MM.1S (cell line): ENCODE data around the gene FBXO22.

Experiments used
- DNase-seq: peaks from one replicate; pipeline ENCODE4 v3.0.0-alpha.2; 2015
- H2AFZ ChIP-seq: fragments of 300-600 bp; sonication (generic); 2 replicates; pipeline ENCODE4 v1.6.0; 2016; ENCODE audit warnings: antibody characterized with exemption, low read length
- H3F3A ChIP-seq: fragments of 300-600 bp; sonication (generic); 2 replicates; pipeline ENCODE4 v1.6.1; 2016; ENCODE audit warnings: mild to moderate bottlenecking, antibody characterized with exemption, low read length, moderate library complexity, mixed read lengths; ENCODE audit not compliant: insufficient read depth
- H3K27ac ChIP-seq: fragments of 300-600 bp; sonication (generic); 2 replicates; pipeline ENCODE4 v1.5.1; 2016; ENCODE audit warnings: mild to moderate bottlenecking, low read length
- H3K27me3 ChIP-seq: fragments of 300-600 bp; sonication (generic); replicated peaks from 2 replicates; pipeline ENCODE4 v1.6.0; 2016; ENCODE audit warnings: low read length; ENCODE audit not compliant: insufficient read depth
- H3K36me3 ChIP-seq: fragments of 300-600 bp; sonication (generic); replicated peaks from 2 replicates; pipeline ENCODE4 v1.6.1; 2016; ENCODE audit warnings: mild to moderate bottlenecking, low read length, mixed read lengths; ENCODE audit not compliant: insufficient read depth
- H3K4me1 ChIP-seq: fragments of 300-600 bp; sonication (generic); 2 replicates; pipeline ENCODE4 v1.6.1; 2016; ENCODE audit warnings: low read length, mixed read lengths
- H3K4me2 ChIP-seq: fragments of 300-600 bp; sonication (generic); 2 replicates; pipeline ENCODE4 v1.6.0; 2016; ENCODE audit warnings: low read depth, low read length
- H3K4me3 ChIP-seq: fragments of 300-600 bp; sonication (generic); 2 replicates; pipeline ENCODE4 v1.5.1; 2016; ENCODE audit warnings: low read length, mixed read lengths
- H3K79me2 ChIP-seq: fragments of 300-600 bp; sonication (generic); 2 replicates; pipeline ENCODE4 v1.6.1; 2016; ENCODE audit warnings: mixed run types, low read length, mixed read lengths
- H3K9ac ChIP-seq: fragments of 300-600 bp; sonication (generic); 2 replicates; pipeline ENCODE4 v1.6.1; 2016; ENCODE audit warnings: low read length, mixed read lengths
- H3K9me2 ChIP-seq: fragments of 300-600 bp; sonication (generic); replicated peaks from 2 replicates; pipeline ENCODE4 v1.6.1; 2016; ENCODE audit warnings: mild to moderate bottlenecking, low read length, mixed read lengths; ENCODE audit not compliant: insufficient read depth
- H3K9me3 ChIP-seq: fragments of 300-600 bp; sonication (generic); replicated peaks from 2 replicates; pipeline ENCODE4 v1.6.1; 2016; ENCODE audit warnings: mild to moderate bottlenecking, low read length, mixed read lengths; ENCODE audit not compliant: insufficient read depth
- H4K20me1 ChIP-seq: fragments of 300-600 bp; sonication (generic); 2 replicates; pipeline ENCODE4 v1.6.1; 2016; ENCODE audit warnings: mild to moderate bottlenecking, low read length, moderate library complexity, mixed read lengths; ENCODE audit not compliant: insufficient read depth
- CTCF ChIP-seq: fragments of 300-600 bp; sonication (generic); IDR thresholded peaks from 2 replicates; pipeline ENCODE4 v1.5.1; 2016; ENCODE audit warnings: antibody characterized with exemption, low read length, mixed read lengths
- EZH2 ChIP-seq: fragments of 300-600 bp; sonication (generic); optimal IDR thresholded peaks from 2 replicates; pipeline ENCODE3; 2017; ENCODE audit warnings: low read depth, mild to moderate bottlenecking, antibody characterized with exemption, low read length, mixed read lengths
- EZH2phosphoT487 ChIP-seq: fragments of 300-600 bp; sonication (generic); IDR thresholded peaks from 2 replicates; pipeline ENCODE4 v1.6.1; 2018; ENCODE audit warnings: antibody characterized with exemption, low read length

Gene FBXO22

GRCh38 chr15:75930866-75931265 lies 27.2 kb downstream of the FBXO22 start:
- H3K4me2 ChIP-seq = no peak overlapping the region
- H3K36me3 ChIP-seq = 0 out of 2 replicates have a peak, but pooled peaks cover 3% of the 10 kb centered on the region
- no peak for TF ChIP-seq EZH2phosphoT487
- TF ChIP-seq EZH2 = no peak
- no peak for TF ChIP-seq CTCF
- DNase-seq = no peak
- no peak overlapping the region for H2AFZ ChIP-seq
- H4K20me1 ChIP-seq = no peaks in the 10 kb centered on the region
- H3K9me2 ChIP-seq = no peaks in the 10 kb centered on the region
- no peak overlapping the region for H3K4me3 ChIP-seq
- peaks cover 12% of the 10 kb centered on the region for H3F3A ChIP-seq
- H3K79me2 ChIP-seq = no peaks in the 10 kb centered on the region
- H3K9me3 ChIP-seq = no peaks in the 10 kb centered on the region
- H3K27ac ChIP-seq = no peak overlapping the region
- H3K4me1 ChIP-seq = peaks cover 25% of the 10 kb centered on the region
- H3K9ac ChIP-seq = no peak overlapping the region
- H3K27me3 ChIP-seq = no peaks in the 10 kb centered on the region

- H3K4me3 ChIP-seq = no peak overlapping the region
- H3K79me2 ChIP-seq = no peaks in the 10 kb centered on the region
- no peak overlapping the region for H3K9ac ChIP-seq
- no peak overlapping the region for H3K27ac ChIP-seq
- TF ChIP-seq EZH2phosphoT487 (no peak), CTCF (no peak), EZH2 (no peak)
- H2AFZ ChIP-seq = no peak overlapping the region
- no peaks in the 10 kb centered on the region for H3K36me3 ChIP-seq
- no peak overlapping the region for H3K4me2 ChIP-seq
- no peaks in the 10 kb centered on the region for H3K4me1 ChIP-seq
- DNase-seq = no peak
- H3F3A ChIP-seq = no peaks in the 10 kb centered on the region
- H3K9me2 ChIP-seq = no peaks in the 10 kb centered on the region
- H4K20me1 ChIP-seq = no peaks in the 10 kb centered on the region
- H3K9me3 ChIP-seq = no peaks in the 10 kb centered on the region
- no peaks in the 10 kb centered on the region for H3K27me3 ChIP-seq
These were observed 38.8 kb downstream of the FBXO22 start for GRCh38 chr15:75942464-75942863.

GRCh38 chr15:75943246-75943645 lies 39.6 kb downstream of the FBXO22 start:
- Histone ChIP-seq H3F3A (no peaks in the 10 kb centered on the region), H3K79me2 (no peaks in the 10 kb centered on the region), H2AFZ (no peak overlapping the region), H3K27ac (no peak overlapping the region), H3K9me3 (no peaks in the 10 kb centered on the region), H3K4me1 (no peaks in the 10 kb centered on the region), H3K4me2 (no peak overlapping the region), H3K4me3 (no peak overlapping the region), H3K9ac (no peak overlapping the region), H3K27me3 (no peaks in the 10 kb centered on the region), H3K36me3 (no peaks in the 10 kb centered on the region), H4K20me1 (no peaks in the 10 kb centered on the region), H3K9me2 (no peaks in the 10 kb centered on the region)
- TF ChIP-seq CTCF (no peak), EZH2 (no peak), EZH2phosphoT487 (no peak)
- no peak for DNase-seq
